GM20431 (cell line): ENCODE results near the gene MPI.

ENCODE experiments used
- in situ Hi-C: fragments of 300-500 bp; cut with MseI, MboI; formaldehyde crosslinking; loops from one replicate; pipeline ENCODE4 v1.15.0; 2020; ENCODE audit warnings: low sequenced_read_pairs; ENCODE audit not compliant: unreplicated experiment

MPI gene

DNA sequence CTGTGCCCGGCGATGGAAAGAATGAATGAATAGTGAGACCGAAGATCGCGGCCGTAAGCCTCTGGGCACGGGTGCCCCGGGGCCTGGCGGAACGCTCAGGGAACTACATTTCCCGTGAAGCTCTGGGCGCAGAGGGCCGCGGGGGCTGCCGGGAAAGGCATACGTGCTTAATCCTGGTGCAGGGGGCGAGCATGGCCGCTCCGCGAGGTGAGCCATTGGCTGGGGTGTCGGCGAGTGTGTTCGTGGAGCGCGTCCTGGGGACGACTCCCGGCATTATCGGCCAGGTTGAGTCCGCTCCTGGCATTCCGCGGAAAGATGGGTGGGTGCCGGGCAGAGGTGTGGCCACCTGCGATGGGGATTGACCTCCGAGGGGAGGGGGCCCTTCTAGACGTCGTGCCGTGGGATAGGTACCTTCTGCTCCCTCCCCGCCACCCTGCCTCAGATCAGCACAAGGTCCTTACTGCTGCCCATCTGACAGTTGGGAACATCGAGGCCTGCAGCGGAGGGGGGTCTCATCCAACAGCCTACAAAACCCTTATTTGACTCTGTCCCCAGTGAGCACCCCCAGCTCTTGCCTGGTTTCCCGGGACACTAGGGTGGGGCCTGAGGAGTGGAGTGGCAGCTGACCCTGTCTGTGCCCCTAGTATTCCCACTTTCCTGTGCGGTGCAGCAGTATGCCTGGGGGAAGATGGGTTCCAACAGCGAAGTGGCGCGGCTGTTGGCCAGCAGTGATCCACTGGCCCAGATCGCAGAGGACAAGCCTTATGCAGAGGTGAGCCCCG lies at the start of gene MPI:
Gene MPI, plus strand, starts transcription at position 160 of the 782 bp plus-strand sequence. Its CDS starts 32 bp downstream, at position 192.
- in situ Hi-C loops, result no loop called here

- in situ Hi-C loops, result loop anchor here (10.0 kb wide), 1 partner anchor 64 kb away; the partner anchor contains the start of gene FAM219B
Observed at GRCh38 chr15:74840851-74841775, 48.7 kb upstream of the MPI start.

GRCh38 chr15:74841891-74842373 lies 47.9 kb upstream of the MPI start:
- in situ Hi-C loops, result loop anchor here (10.0 kb wide), 1 partner anchor 63 kb away; the partner anchor contains the start of gene FAM219B

GRCh38 chr15:74842581-74843444 lies 47.0 kb upstream of the MPI start, which contains the start of gene ULK3:
Gene ULK3, minus strand, starts transcription at chr15:74843156. Its CDS starts 51 bp downstream, at chr15:74843105.
- in situ Hi-C loops, result loop anchor here (10.0 kb wide), 1 partner anchor 62 kb away; the partner anchor contains the start of gene FAM219B

DNA sequence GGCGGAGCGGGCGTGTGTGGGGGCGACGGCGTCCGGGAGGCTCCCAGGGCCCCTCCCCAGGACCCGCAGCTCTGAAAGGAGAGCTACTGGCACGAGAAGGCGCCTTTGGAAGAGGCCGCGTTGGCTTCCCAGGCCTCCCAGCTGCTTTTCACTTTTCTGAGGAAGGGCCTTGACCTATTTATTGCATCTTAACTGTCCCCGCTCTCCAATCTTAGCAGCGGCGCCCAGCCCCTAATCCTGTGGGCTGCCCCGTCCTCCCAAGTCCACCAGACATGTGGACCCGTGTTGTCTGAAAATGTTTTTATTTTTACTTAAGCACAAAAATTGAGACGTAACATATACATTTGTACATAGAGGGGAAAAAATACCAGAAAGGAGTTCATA lies 46.4 kb upstream of the MPI start:
- in situ Hi-C loops, result loop anchor here (10.0 kb wide), 1 partner anchor 61 kb away; the partner anchor contains the start of gene FAM219B

GRCh38 chr15:74843891-74844299 lies 45.9 kb upstream of the MPI start:
- in situ Hi-C loops, result loop anchor here (10.0 kb wide), 1 partner anchor 61 kb away; the partner anchor contains the start of gene FAM219B

DNA sequence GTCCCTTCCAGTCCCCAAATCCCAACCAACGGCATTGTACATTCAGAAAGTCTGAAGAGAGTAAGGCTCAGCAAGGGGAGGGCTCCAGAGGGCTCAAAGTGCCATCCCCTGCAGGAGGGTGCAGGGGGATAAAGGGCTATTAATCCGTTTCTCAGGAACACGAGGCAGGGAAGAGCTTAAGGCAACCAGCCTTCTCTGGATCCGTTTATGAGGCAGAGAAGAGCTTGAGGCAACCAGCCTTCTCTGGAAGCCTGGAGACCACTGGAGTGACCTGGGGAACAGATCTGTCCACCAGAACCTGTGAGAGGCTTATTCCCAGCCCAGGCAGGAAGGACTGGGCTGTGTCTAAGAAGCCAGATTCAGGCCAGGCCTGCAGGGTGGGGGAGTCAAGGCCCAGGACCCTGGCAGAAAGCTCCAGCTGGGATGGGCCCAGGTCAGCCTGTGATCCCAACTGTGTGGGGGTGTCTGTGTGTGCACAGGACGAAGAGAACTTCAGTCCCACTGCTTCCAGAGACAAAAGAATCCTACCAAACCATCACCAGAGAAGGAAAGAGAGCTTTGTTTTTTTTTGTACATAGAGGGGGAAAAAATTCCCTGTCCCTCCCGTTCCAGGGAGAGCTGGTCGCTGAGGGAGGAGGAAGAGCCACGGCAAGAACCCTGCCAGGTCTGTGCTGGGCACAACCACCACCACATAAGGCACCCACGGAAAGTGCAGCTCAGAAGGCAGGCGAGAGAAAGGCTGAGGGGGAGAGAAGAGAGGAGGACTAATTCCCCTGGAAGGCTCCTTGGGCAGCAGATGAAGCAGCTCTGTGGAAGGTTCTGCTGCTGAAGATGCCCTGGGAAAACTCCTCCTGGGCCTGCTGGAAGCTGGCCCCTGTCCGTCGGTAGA lies 45.3 kb upstream of the MPI start:
- in situ Hi-C loops, result loop anchor here (10.0 kb wide), 1 partner anchor 60 kb away; the partner anchor contains the start of gene FAM219B

DNA sequence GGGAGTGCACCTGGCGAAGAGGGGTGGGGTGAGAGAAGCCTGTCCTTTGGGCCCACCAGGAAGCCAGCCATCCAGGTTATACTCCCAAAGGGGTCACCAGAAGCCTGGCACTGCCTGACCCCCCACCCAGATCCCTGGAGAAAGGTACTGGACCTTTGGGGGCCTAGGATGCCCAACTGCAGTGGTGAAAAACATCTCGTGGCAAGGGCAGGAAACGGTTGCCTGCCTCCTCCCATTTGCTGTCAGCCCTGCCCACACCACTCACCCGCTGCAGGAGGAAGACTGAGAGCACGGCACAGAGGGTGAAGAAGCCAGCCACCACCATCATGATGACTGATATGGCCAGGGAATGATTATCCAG lies 44.7 kb upstream of the MPI start:
- in situ Hi-C loops, result loop anchor here (10.0 kb wide), 1 partner anchor 60 kb away; the partner anchor contains the start of gene FAM219B

DNA sequence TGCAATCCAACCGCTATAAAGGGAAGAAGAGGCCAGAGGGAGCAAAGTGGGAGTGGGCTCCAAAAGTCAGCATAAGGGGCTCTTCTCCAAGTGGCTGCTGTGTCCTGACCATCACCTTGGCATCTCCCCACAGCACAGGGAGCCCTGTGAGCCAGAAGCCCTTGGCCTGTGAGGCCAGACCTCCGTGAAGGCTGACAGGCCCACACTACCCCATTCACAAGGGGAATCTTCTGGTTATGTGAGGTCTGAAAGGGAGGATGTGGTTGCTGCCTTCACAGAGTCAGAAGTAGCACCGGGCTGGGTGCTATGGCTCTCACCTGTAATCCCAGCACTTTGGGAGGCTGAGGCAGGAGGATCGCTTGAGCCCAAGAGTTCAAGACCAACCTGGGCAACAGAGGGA lies 44.3 kb upstream of the MPI start:
- in situ Hi-C loops, result loop anchor here (10.0 kb wide), 1 partner anchor 59 kb away; the partner anchor contains the start of gene FAM219B

DNA sequence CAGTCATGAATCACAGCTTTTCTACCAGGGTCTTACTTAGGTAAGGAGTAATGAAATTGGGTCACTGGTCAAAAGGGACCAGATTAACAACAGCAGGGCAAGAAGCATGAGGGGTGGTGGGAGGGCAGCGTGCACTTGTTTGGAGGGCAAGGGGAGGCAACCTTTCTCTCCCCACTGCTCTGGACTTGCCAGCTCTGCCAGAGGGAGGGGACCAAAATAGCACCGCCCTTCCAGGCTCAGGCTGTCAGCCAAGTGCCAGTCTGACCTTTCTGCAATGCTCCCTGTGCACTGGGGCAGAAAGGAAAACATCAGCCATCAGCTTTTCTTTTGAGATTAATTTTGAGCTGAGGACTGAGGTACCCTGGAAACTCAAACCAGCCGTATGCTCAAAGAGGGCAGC lies 42.4 kb upstream of the MPI start:
- in situ Hi-C loops, result loop anchor here (10.0 kb wide), 1 partner anchor 57 kb away; the partner anchor contains the start of gene FAM219B

DNA sequence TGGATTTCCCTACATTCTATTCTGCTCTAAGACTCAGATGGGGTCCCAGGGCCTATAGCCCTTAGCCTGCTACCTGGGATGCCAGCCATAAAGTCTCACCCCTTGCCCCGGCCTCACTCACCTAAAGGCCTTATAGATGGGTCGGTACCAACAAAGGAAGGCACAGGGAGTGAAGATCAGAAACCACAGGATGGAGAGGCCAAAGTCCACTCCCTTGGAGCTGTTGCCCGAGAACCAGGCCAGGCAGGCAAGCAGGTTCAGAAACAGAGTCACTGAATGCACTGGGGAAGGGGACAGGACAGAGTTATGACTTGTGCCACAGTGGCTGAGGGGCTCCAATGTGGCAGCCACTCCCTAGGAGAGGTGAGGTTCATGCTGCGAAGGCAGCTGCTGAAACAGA lies 39.4 kb upstream of the MPI start:
- in situ Hi-C loops, result no loop called here

DNA sequence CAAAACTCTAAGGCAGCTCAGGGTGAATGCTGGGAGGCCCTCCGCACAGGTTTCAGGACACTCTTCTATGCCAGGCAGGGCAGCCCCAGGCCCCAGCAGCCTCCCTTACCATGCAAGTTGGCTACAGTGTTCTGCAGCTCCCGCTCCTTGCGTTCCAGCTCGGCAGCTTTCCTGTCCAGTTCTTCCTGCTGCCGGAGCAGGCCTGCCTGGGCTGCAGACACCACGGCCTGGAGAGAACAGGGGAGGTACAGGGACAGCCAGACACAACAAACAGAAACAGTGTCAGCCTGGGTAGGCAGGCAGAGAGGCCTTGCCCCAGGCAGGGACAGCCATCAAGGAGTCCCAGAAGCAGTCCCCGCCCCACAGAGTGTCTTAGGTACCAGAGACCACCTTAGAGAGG lies 37.9 kb upstream of the MPI start:
- in situ Hi-C loops, result no loop called here

DNA sequence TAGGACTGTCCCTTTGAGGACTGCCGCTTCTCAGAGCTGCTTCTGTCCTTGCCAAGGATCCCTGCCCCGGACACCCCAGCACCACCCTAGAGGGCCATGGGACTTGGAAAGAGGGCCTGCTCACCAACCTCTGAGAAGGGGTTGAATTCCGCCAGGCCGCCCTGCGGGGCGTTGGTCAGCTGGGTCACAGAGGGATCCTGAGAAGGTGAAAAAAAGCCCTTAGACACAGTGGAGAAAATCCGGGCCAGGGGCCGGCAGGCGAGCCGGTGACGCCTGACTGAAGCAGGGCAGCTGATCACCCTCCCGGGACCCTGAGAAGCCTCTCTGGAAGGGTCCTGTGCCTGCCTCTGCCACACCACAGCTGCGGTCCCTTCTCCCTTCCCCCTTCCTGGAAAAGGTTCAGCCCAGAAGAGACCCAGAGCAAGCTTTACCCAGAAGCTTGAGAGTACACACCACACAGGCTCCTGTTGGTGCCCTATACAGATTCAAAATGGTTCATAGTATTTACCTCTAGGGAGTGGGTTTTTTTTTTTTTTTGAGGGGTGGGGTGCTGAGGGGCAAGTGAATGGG lies 35.3 kb upstream of the MPI start:
- in situ Hi-C loops, result no loop called here

- in situ Hi-C loops, result no loop called here
Observed at GRCh38 chr15:74855857-74856256, 34.0 kb upstream of the MPI start.

- in situ Hi-C loops, result no loop called here
Observed at GRCh38 chr15:74856537-74856936, 33.3 kb upstream of the MPI start.

DNA sequence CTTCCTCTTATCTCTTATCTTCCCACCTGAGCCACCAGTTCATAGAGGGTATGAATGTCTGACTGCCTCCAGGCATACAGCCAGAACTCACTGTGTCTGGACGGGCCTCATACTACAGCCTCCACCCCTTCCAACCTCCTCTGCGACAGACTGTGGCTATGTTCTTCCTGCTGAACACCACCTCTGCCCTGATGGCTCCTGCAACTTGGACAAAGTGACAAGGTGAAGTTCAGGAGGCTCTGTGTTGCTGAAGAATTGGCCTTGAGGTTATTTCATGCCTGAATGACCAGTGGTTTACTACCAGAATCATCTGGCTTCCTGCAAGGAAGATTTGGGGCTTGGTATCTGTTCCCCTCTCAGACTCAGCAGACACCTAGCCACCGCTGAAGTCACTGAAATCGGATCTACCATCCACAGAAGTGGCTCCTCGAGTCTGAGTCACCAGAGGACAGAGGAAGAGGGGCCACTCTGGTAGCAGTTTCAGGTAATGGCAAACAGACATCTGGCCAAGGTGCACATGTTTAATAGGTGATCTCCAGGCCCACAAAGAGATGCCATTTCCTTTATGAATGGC lies 32.7 kb upstream of the MPI start:
- in situ Hi-C loops, result no loop called here

GRCh38 chr15:74857671-74858368 lies 32.0 kb upstream of the MPI start:
- in situ Hi-C loops, result no loop called here
